GM10266 (cell line): ENCODE measurements around the gene KRT85.

Experiments
- DNase-seq: peaks from one replicate; pipeline ENCODE4 v3.0.0; 2012; ENCODE audit errors: extremely low spot score
- CTCF ChIP-seq: IDR thresholded peaks from 2 replicates; pipeline ENCODE4 v1.5.1; 2012; ENCODE audit warnings: mild to moderate bottlenecking, low read depth; ENCODE audit not compliant: control insufficient read depth, insufficient read depth; ENCODE audit errors: missing control alignments

KRT85 gene

GRCh38 chr12:52332381-52332780 is 34.9 kb downstream of the KRT85 start:
- no peak for DNase-seq
- TF ChIP-seq CTCF: no peak

GRCh38 chr12:52331833-52332232 is 35.4 kb downstream of the KRT85 start:
- DNase-seq: no peak

GRCh38 chr12:52331039-52331438 is 36.2 kb downstream of the KRT85 start:
- DNase-seq: no peak
- TF ChIP-seq CTCF: no peak

More at GRCh38 chr12:52331833-52332232, 35.4 kb downstream of the KRT85 start:
- no peak for TF ChIP-seq CTCF

GRCh38 chr12:52327830-52328500 is 39.3 kb downstream of the KRT85 start:
- DNase-seq: no peak
- TF ChIP-seq CTCF: no peak

GRCh38 chr12:52327052-52327829 is 40.0 kb downstream of the KRT85 start:
- DNase-seq: peak; percentile 80

GRCh38 chr12:52324153-52324444 is 43.2 kb downstream of the KRT85 start:
- no peak for DNase-seq
- TF ChIP-seq CTCF: no peak

More at GRCh38 chr12:52327052-52327829, 40.0 kb downstream of the KRT85 start:
- TF ChIP-seq CTCF: peak; percentile 84
